ENCODE results near the gene SOX4.
A peak's percentile ranks its signal among the peaks of the same experiment; 100 is the strongest.

The SOX4 gene

GRCh38 chr6:21565431-21565830 lies 28.1 kb upstream of the SOX4 start:
- no CpG with 5 or more reads among the region's 1 CpG for WGBS
- no peak overlapping the region for H4K8ac ChIP-seq (ENCODE audit: low read length)
- H3K18ac ChIP-seq (ENCODE audit: low read depth in 1 of 2, low read length in 2 of 2) = no peak overlapping the region

GRCh38 chr6:21578523-21578922 lies 15.0 kb upstream of the SOX4 start:
- Histone ChIP-seq H3K23ac (ENCODE audit: low read length in 2 of 2) (no peak overlapping the region), H3K4me1 (ENCODE audit: control insufficient read depth, insufficient read depth, low read depth, low read length) (no peaks in the 10 kb centered on the region), H3K4me2 (ENCODE audit: low read length, poor library complexity, severe bottlenecking) (no peak overlapping the region), H3K79me1 (replicated peaks; ENCODE audit: low read length, poor library complexity, severe bottlenecking) (no peaks in the 10 kb centered on the region), H3K18ac (ENCODE audit: low read depth in 1 of 2, low read length in 2 of 2) (no peak overlapping the region), H2BK12ac (ENCODE audit: low read length in 2 of 2) (no peak overlapping the region), H3K27ac (ENCODE audit: low read length, poor library complexity, severe bottlenecking) (no peak overlapping the region), H3K9ac (ENCODE audit: low read length) (no peak overlapping the region), H2AK5ac (ENCODE audit: low read length, severe bottlenecking) (no peak overlapping the region), H2BK15ac (ENCODE audit: low read depth, poor library complexity, severe bottlenecking) (no peak overlapping the region), H2BK5ac (ENCODE audit: low read depth, low read length, poor library complexity, severe bottlenecking) (no peak overlapping the region), H3K27me3 (ENCODE audit: control insufficient read depth in 1 of 2, insufficient read depth in 1 of 2, low read length in 2 of 2) (no peaks in the 10 kb centered on the region), H2AFZ (ENCODE audit: low read depth, low read length) (no peak overlapping the region), H3K36me3 (ENCODE audit: control insufficient read depth in 1 of 2, insufficient read depth in 2 of 2, low read depth in 1 of 2, low read length in 2 of 2) (no peaks in the 10 kb centered on the region), H4K91ac (ENCODE audit: low read length) (no peak overlapping the region), H3K14ac (ENCODE audit: low read length in 2 of 2) (no peak overlapping the region), H3K9me3 (ENCODE audit: control insufficient read depth, low read length) (peaks cover 7% of the 10 kb centered on the region), H3K4me3 (ENCODE audit: insufficient read depth in 1 of 2, low read depth in 1 of 2, low read length in 2 of 2) (no peak overlapping the region), H2BK120ac (ENCODE audit: low read depth, low read length) (no peak overlapping the region), H3K4ac (ENCODE audit: low read depth in 1 of 2, low read length in 2 of 2) (no peak overlapping the region), H4K8ac (ENCODE audit: low read length) (no peak overlapping the region)
- no peak for DNase-seq

More at GRCh38 chr6:21565431-21565830, 28.1 kb upstream of the SOX4 start:
- no peak overlapping the region for H4K91ac ChIP-seq (ENCODE audit: low read length)
- no peak overlapping the region for H3K27ac ChIP-seq (ENCODE audit: low read length, poor library complexity, severe bottlenecking)
- H3K9ac ChIP-seq (ENCODE audit: low read length) = no peak overlapping the region
- H2AFZ ChIP-seq (ENCODE audit: low read depth, low read length) = no peak overlapping the region
- H3K27me3 ChIP-seq (ENCODE audit: control insufficient read depth in 1 of 2, insufficient read depth in 1 of 2, low read length in 2 of 2) = no peaks in the 10 kb centered on the region
- H2BK15ac ChIP-seq (ENCODE audit: low read depth, poor library complexity, severe bottlenecking) = no peak overlapping the region
- H3K4me1 ChIP-seq (ENCODE audit: control insufficient read depth, insufficient read depth, low read depth, low read length) = no peaks in the 10 kb centered on the region
- no peaks in the 10 kb centered on the region for H3K79me1 ChIP-seq (replicated peaks; ENCODE audit: low read length, poor library complexity, severe bottlenecking)
- H2BK120ac ChIP-seq (ENCODE audit: low read depth, low read length) = no peak overlapping the region
- H3K9me3 ChIP-seq (ENCODE audit: control insufficient read depth, low read length) = peaks cover 6% of the 10 kb centered on the region
- H3K14ac ChIP-seq (ENCODE audit: low read length in 2 of 2) = no peak overlapping the region
- no peak overlapping the region for H3K4me3 ChIP-seq (ENCODE audit: insufficient read depth in 1 of 2, low read depth in 1 of 2, low read length in 2 of 2)
- H3K36me3 ChIP-seq (ENCODE audit: control insufficient read depth in 1 of 2, insufficient read depth in 2 of 2, low read depth in 1 of 2, low read length in 2 of 2) = no peaks in the 10 kb centered on the region
- H2BK12ac ChIP-seq (ENCODE audit: low read length in 2 of 2) = no peak overlapping the region
- no peak for DNase-seq
- H2AK5ac ChIP-seq (ENCODE audit: low read length, severe bottlenecking) = no peak overlapping the region
- no peak overlapping the region for H2BK5ac ChIP-seq (ENCODE audit: low read depth, low read length, poor library complexity, severe bottlenecking)
- H3K23ac ChIP-seq (ENCODE audit: low read length in 2 of 2) = no peak overlapping the region
- H3K4ac ChIP-seq (ENCODE audit: low read depth in 1 of 2, low read length in 2 of 2) = no peak overlapping the region
- no peak overlapping the region for H3K4me2 ChIP-seq (ENCODE audit: low read length, poor library complexity, severe bottlenecking)

DNA sequence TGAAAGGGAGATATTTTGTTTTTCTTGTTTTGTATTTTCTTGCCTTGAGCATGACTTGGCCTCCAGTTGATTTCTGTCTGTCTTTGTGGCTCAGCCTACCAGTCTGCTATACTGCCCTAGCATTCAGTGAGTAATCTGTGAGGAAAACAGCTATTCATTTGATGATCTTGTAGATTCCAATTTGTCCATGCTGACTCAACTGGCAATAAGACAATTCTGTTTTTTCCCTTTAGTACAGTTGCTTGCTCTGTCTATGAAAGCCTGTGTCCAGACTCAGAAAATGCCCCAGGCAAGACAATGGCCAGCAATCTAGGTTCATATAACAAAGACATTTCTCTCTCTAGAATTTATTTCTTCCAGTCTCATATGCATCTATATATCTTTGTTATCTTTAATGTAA lies 10.9 kb upstream of the SOX4 start:
- Histone ChIP-seq H3K27ac (ENCODE audit: low read length, poor library complexity, severe bottlenecking) (no peak overlapping the region), H2BK120ac (ENCODE audit: low read depth, low read length) (no peak overlapping the region), H3K4me1 (ENCODE audit: control insufficient read depth, insufficient read depth, low read depth, low read length) (peaks cover 5% of the 10 kb centered on the region), H4K8ac (ENCODE audit: low read length) (no peak overlapping the region), H3K23ac (ENCODE audit: low read length in 2 of 2) (no peak overlapping the region), H2BK5ac (ENCODE audit: low read depth, low read length, poor library complexity, severe bottlenecking) (no peak overlapping the region), H3K4me3 (ENCODE audit: insufficient read depth in 1 of 2, low read depth in 1 of 2, low read length in 2 of 2) (no peak overlapping the region), H2AK5ac (ENCODE audit: low read length, severe bottlenecking) (no peak overlapping the region), H3K18ac (ENCODE audit: low read depth in 1 of 2, low read length in 2 of 2) (no peak overlapping the region), H3K79me1 (replicated peaks; ENCODE audit: low read length, poor library complexity, severe bottlenecking) (no peaks in the 10 kb centered on the region), H3K36me3 (ENCODE audit: control insufficient read depth in 1 of 2, insufficient read depth in 2 of 2, low read depth in 1 of 2, low read length in 2 of 2) (no peaks in the 10 kb centered on the region), H2BK12ac (ENCODE audit: low read length in 2 of 2) (no peak overlapping the region), H3K4ac (ENCODE audit: low read depth in 1 of 2, low read length in 2 of 2) (no peak overlapping the region), H3K27me3 (ENCODE audit: control insufficient read depth in 1 of 2, insufficient read depth in 1 of 2, low read length in 2 of 2) (no peaks in the 10 kb centered on the region), H2BK15ac (ENCODE audit: low read depth, poor library complexity, severe bottlenecking) (no peak overlapping the region), H3K9ac (ENCODE audit: low read length) (no peak overlapping the region), H3K14ac (ENCODE audit: low read length in 2 of 2) (no peak overlapping the region), H3K4me2 (ENCODE audit: low read length, poor library complexity, severe bottlenecking) (no peak overlapping the region), H2AFZ (ENCODE audit: low read depth, low read length) (no peak overlapping the region), H3K9me3 (ENCODE audit: control insufficient read depth, low read length) (peaks cover 5% of the 10 kb centered on the region), H4K91ac (ENCODE audit: low read length) (no peak overlapping the region)
- no peak for DNase-seq

DNA sequence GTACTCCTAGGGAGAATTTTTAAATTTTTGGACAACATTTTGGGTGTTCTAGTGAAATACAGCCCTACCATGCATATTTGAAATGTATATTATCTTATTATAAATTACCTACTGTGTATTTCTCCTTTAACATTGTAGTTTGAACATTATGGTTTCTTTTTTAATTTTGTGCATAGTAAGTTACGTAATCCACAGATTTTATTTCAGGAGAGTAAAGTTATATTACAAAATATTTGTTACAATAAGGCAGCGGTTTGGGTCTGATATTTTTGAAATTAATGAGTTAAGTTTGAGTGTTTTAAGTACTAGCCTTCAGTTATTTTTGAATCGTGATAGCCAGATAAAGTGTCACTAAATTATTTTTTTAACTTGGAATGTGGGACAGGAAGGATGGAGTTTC lies 7.3 kb upstream of the SOX4 start:
- Histone ChIP-seq H4K91ac (ENCODE audit: low read length) (no peak overlapping the region), H3K36me3 (ENCODE audit: control insufficient read depth in 1 of 2, insufficient read depth in 2 of 2, low read depth in 1 of 2, low read length in 2 of 2) (no peaks in the 10 kb centered on the region), H3K27me3 (ENCODE audit: control insufficient read depth in 1 of 2, insufficient read depth in 1 of 2, low read length in 2 of 2) (no peaks in the 10 kb centered on the region), H2BK5ac (ENCODE audit: low read depth, low read length, poor library complexity, severe bottlenecking) (no peak overlapping the region), H2BK12ac (ENCODE audit: low read length in 2 of 2) (no peak overlapping the region), H3K79me1 (replicated peaks; ENCODE audit: low read length, poor library complexity, severe bottlenecking) (peaks cover 3% of the 10 kb centered on the region), H3K14ac (ENCODE audit: low read length in 2 of 2) (no peak overlapping the region), H3K4me1 (ENCODE audit: control insufficient read depth, insufficient read depth, low read depth, low read length) (peaks cover 6% of the 10 kb centered on the region), H3K23ac (ENCODE audit: low read length in 2 of 2) (no peak overlapping the region), H2BK120ac (ENCODE audit: low read depth, low read length) (no peak overlapping the region), H3K4me2 (ENCODE audit: low read length, poor library complexity, severe bottlenecking) (no peak overlapping the region), H2BK15ac (ENCODE audit: low read depth, poor library complexity, severe bottlenecking) (no peak overlapping the region), H2AFZ (ENCODE audit: low read depth, low read length) (no peak overlapping the region), H3K18ac (ENCODE audit: low read depth in 1 of 2, low read length in 2 of 2) (no peak overlapping the region), H4K8ac (ENCODE audit: low read length) (no peak overlapping the region), H3K9me3 (ENCODE audit: control insufficient read depth, low read length) (no peaks in the 10 kb centered on the region), H2AK5ac (ENCODE audit: low read length, severe bottlenecking) (no peak overlapping the region), H3K9ac (ENCODE audit: low read length) (peak overlapping the region; percentile 90), H3K27ac (ENCODE audit: low read length, poor library complexity, severe bottlenecking) (no peak overlapping the region), H3K4me3 (ENCODE audit: insufficient read depth in 1 of 2, low read depth in 1 of 2, low read length in 2 of 2) (peak overlapping the region in 1 of 2 experiments; percentile 81), H3K4ac (ENCODE audit: low read depth in 1 of 2, low read length in 2 of 2) (no peak overlapping the region)
- no peak for DNase-seq
- 100% methylated on average over 2 of the region's 3 CpGs for WGBS
